Fibroblast of gingiva (primary cell): ENCODE measurements around the gene GNB3.
A peak's percentile ranks its signal among the peaks of the same experiment; 100 is the strongest.
"Not testable (repeated sequence)": the region's sequence is repeated elsewhere in the genome, so short reads cannot be mapped to it uniquely, and the experiment has no call there.

Experiments used
- DNase-seq: peaks from one replicate; pipeline ENCODE4 v3.0.0-alpha.2; 2011; ENCODE audit warnings: low read depth

Gene GNB3

GRCh38 chr12:6883683-6884082 is 43.0 kb downstream of the GNB3 start:
- no peak for DNase-seq

GRCh38 chr12:6884539-6884938 is 43.8 kb downstream of the GNB3 start:
- DNase-seq: no peak

GRCh38 chr12:6886206-6886999 is 45.7 kb downstream of the GNB3 start:
- not testable (repeated sequence) for DNase-seq

- DNase-seq: no peak
Observed at GRCh38 chr12:6887460-6887859, 46.7 kb downstream of the GNB3 start.

GRCh38 chr12:6888360-6888759 is 47.6 kb downstream of the GNB3 start:
- no peak for DNase-seq

- DNase-seq: not testable (repeated sequence)
Observed at GRCh38 chr12:6888794-6889193, 48.1 kb downstream of the GNB3 start.

- DNase-seq: not testable (repeated sequence)
Observed at GRCh38 chr12:6889775-6890573, 49.2 kb downstream of the GNB3 start.

- DNase-seq: peak; percentile 96
Observed at GRCh38 chr12:6890789-6891645, 50.3 kb downstream of the GNB3 start.

GRCh38 chr12:6891646-6892001 is 50.9 kb downstream of the GNB3 start:
- DNase-seq: no peak

- not testable (repeated sequence) for DNase-seq
Observed at GRCh38 chr12:6892683-6893082, 52.0 kb downstream of the GNB3 start.

GRCh38 chr12:6894321-6894720 is 53.6 kb downstream of the GNB3 start:
- no peak for DNase-seq
